Spleen (tissue), 7 donors: ENCODE measurements around the gene APBB2.

ENCODE experiments used
- CTCF ChIP-seq, 11 experiments: fragments of 200-600 bp in 7 of 11; fragments of 450-650 bp in 4 of 11; sonication (generic) in 4 of 11; IDR thresholded peaks in 8 of 11; conservative IDR thresholded peaks in 3 of 11; 1 replicate in 7 of 11; 2 replicates in 4 of 11; pipeline versions ENCODE4 v1.4.0 to v1.8.0; 2016 to 2021; ENCODE audit warnings: antibody characterized with exemption in 11 of 11, inconsistent platforms in 4 of 11, mild to moderate bottlenecking in 1 of 11
- POLR2A ChIP-seq, 3 donors: fragments of 450-650 bp; IDR thresholded peaks; one replicate each; pipeline ENCODE4 v1.5.1; 2017; ENCODE audit warnings: antibody characterized with exemption in 3 of 3, mild to moderate bottlenecking in 1 of 3
- donor health status: DM: no; HTN: no; CAD: no; lungs with moderate emphysema.
- donor health status: DM: no; HTN: no; CAD: no.
- donor health status: DM: no; HTN: no; CAD: no.

GRCh38 chr4:41189666-41190065 is 24.7 kb downstream of the APBB2 start:
- TF ChIP-seq CTCF (IDR thresholded peaks at IDR 0.05 in 8 of 11, conservative IDR thresholded peaks at IDR 0.05 in 3 of 11) (no peak), POLR2A (IDR thresholded peaks at IDR 0.05) (no peak)
